Stimulated activated CD4-positive, alpha-beta T cell treated with anti-CD3 and anti-CD28 coated beads, Interleukin-2, amount 100 ng/mL, for 48 hours (primary cell): ENCODE results near the gene ACSM6.
"Not testable (repeated sequence)": the region's sequence is repeated elsewhere in the genome, so short reads cannot be mapped to it uniquely, and the experiment has no call there.

ENCODE experiments used
- DNase-seq, 2 donors: peaks; one replicate each; pipeline ENCODE4 v3.0.0-alpha.2; 2020

Gene ACSM6

DNA sequence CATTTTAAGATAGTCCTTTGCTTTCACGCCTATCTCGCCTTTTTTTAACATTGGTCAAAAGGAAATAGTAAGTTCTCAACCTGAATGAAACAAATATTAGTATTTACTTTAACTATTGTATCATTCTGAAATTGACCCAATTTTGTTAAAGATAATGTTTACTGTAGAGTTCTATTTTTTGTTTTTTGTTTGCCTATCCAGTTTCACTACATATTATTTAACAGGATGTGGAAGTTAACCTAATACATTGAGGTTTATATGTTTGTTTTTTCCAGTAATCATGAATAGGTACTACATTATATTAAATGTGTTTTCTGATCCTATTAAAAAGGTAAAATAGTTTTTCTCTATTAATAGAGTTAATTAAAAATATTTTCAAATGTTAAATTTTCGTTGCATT is 26.5 kb downstream of the ACSM6 start:
- DNase-seq: no peak

DNA sequence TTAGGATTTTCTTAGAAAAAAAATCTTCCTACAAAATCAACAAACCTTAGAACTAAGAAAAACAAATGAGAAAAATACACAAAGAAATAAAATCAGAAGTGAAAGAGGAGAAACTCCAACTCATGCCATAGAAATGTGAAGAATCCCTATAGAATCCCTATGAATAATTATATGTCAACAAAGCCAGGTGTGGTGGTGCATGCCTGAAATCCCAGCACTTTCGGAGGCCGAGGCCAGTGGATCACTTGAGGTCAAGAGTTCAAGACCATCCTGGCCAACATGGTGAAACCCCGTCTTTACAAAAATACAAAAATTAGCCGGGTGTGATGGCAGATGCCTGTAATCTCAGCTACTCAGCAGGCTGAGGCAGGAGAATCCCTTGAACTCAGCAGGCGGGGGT is 27.1 kb downstream of the ACSM6 start:
- no peak for DNase-seq

GRCh38 chr10:95225136-95225535 is 31.1 kb downstream of the ACSM6 start:
- DNase-seq: no peak

- not testable (repeated sequence) for DNase-seq
These were observed 35.1 kb downstream of the ACSM6 start for GRCh38 chr10:95228934-95229723.

DNA sequence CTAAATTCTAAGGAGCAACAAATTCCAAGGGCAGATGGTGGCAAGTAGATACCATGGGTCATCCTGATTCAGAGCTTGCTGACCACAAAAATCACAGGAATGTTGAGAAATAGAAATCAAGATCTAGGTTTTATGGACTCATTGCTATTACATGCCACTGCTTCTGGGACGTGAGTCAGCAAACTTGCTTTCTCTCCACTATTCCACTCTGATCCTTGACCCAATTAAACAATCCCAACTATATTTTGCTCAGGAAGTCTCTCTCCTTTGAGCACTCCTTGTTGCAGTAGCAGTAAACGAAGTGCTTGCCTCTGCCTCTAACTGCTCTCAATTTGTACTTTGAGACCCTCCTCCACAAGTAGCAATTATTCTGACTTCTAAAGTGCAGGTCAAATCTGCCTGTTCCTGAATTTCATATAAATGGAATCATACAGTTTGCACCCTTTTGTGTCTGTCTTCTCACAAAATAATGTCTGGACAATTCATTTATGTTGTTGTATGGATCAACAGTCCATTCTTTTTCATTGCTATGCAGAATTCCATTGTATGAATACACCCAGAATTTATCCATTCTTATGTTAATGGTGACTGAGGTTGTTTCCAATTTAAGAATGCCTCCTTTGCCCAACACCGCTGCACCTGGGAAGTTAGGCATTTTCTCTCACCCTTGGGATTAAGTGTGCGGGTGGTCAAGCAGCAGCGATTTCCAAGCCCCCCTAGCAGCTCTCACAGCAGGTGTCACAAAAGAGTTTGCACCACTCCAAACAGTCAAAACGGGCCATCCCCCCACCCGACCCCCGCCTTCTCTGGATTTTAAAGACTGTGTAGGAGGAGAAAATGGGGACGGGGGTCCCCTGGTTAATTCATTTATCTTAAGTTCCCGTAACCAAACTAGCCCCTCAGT is 35.9 kb downstream of the ACSM6 start:
- no peak for DNase-seq

DNA sequence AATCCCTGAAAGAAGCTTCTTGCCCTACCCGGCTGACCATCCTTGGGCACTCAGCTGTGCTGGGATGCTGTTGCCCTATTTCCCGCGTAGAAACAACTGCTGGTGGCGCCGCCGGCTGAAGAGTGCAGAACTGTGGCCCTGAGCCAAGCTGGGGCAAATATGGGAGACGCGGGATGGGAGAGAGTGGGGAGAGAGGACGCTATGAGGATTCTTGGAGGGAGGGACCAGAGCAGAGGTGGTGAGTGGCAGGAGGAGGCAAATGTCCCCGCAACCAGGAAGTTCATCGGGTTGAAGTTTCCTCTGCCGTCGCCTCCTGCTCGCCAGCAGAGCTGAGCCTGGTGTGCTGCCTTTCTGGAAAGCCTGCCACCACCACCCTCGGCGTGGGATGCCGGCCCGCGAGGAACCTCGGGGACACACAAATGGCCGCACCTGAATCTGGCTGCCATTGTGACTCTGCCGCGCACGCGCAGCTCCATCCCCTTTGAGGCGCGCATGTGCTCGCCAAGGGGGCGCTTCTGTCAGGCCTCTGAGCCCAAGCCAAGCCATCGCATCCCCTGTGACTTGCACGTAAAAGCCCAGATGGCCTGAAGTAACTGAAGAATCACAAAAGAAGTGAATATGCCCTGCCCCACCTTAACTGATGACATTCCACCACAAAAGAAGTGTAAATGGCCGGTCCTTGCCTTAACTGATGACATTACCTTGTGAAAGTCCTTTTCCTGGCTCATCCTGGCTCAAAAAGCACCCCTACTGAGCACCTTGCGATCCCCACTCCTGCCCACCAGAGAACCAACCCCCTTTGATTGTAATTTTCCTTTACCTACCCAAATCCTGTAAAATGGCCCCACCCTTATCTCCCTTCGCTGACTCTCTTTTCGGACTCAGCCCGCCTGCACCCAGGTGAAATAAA is 36.9 kb downstream of the ACSM6 start:
- peak in 1 of 2 donors; percentile 42 for DNase-seq

- DNase-seq: no peak
These were observed 39.5 kb downstream of the ACSM6 start for GRCh38 chr10:95233377-95234034.

DNA sequence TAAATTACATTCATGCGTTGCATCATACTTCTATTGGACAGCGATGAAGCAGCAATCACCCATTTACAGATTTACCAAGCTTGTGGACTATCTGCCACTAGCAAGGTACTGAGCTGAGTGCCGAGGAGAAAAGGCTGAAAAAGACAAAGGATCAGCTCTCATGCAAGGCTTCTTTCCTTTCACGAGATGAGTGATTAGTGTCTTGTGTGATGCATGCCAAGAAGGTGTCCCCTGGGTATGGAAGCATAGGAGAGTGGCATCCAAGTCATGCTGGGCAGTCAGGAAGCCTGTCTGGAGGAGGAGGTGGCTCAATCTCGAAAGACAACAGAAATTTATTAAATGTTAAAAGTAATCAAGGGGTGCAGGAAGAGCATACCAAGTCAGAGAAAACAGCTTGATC is 40.9 kb downstream of the ACSM6 start:
- no peak for DNase-seq

GRCh38 chr10:95235676-95236067 is 41.6 kb downstream of the ACSM6 start:
- DNase-seq: no peak

- DNase-seq: no peak
These were observed 42.2 kb downstream of the ACSM6 start for GRCh38 chr10:95236068-95236903.

- no peak for DNase-seq
These were observed 43.5 kb downstream of the ACSM6 start for GRCh38 chr10:95237376-95238170.

- not testable (repeated sequence) for DNase-seq
These were observed 46.1 kb downstream of the ACSM6 start for GRCh38 chr10:95240096-95240495.

DNA sequence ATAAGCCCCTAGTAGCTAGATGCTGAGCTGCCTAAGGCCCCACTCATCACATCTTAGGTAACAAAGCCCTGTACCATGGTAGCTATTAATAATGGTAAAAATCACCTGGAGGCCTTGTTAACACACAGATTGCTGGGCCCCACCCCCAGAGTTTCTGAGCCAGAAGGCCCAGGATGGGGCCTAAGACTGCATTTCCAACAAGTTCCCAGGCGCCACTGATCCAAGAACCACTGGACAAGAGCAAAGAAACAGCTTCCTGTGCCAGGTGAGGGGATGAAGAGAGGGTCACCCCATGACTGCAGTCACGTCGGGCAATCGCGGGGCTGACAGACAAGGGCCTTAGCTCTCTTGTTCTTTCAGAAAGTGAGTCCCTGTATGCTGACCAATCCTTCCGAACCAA is 46.8 kb downstream of the ACSM6 start:
- no peak for DNase-seq

DNA sequence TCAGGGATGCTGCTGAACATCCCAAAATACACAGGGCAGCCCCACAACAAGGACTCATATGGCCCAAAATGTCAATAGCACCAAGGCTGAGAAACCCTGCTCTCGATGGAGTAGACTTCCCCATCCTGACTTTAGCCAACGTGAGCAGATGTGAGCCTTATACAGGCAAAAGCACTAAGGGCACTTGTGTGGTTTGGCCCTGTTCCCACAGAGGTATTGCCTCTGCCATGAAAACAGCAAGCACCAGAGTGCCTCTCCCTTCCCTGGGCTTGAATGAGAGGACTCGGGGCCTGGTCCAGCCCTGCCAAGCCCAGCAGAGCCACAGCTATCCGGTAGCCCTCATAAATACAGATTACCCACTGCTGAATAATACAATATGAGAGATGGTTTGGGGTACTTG is 47.5 kb downstream of the ACSM6 start:
- DNase-seq: no peak

DNA sequence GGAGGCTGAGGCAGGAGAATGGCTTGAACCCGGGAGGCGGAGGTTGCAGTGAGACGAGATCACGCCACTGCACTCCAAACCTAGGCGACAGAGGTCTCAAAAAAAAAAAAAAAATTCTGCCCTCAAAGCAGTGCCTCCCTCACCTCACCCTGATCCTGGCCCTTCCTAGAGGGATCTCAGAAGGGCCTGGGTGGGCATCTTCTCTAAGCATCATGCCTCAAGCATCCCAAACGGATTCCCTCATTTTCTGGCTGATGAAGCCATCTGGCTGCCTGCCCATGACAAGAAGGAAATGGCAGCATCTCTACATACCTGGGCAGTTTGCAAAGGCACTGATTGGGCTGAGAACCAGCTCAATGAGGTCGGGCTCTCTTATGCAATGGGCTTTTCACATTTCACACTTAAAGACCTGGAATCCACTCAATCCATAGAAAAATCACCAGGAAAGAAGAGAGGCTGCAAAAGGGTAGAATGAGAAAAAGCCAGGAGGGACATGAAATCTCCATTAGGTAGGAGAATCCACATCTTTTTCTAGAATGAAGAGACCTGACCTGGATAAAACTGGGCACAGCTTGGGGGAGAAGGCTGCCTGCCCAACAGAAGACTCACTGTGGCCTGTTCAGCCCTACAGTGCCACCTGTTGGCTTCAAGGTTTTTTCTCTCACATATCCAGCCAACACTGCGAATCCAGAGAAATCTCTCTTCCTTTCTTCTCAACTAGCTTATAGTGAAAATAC is 48.7 kb downstream of the ACSM6 start:
- DNase-seq: peak; percentile 34 to 36

GRCh38 chr10:95243318-95243617 is 49.2 kb downstream of the ACSM6 start:
- no peak for DNase-seq

DNA sequence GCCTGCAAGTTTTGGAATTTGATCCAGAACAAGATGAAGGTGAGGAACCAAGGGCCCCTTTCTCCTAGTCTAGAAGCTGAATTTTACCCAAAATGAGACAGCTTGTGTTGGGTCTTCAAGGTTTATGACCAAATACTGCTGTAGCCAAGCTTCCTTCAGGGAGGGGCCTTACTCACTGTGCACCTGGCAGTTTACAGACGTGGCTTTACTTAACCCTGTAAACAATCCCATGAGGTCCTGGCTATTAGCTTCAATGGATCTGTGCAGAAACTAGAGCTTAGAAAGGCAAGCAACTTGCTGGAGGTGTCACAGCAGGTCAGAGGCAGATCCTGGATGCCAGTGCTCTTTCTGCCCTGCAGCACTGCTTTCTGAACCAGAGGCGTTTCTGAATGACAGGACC is 50.1 kb downstream of the ACSM6 start:
- no peak for DNase-seq

GRCh38 chr10:95245425-95246055 is 51.5 kb downstream of the ACSM6 start:
- DNase-seq: no peak

DNA sequence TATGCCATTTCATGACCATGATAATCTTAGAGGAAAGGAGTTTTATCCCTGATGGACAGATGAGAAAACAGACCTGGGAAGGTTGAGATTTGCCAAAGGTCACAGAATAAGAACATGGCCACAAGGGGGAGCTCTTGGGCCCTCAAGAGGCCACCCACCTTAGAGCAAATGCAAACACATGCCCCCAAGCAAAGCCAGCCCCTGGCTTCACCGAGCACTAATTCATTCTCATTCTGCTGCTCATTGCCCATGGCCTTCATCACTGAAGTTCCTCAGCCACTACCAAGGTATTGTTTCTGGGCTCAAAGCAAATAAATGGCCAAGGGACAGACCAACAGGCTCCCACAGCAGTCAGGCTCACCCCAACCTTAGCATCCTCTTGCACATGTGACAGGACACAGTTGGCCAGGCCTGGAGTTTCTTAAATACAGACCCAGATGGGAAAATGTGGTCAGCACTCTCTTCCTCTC is 52.6 kb downstream of the ACSM6 start:
- peak; percentile 66 to 72 for DNase-seq
